IMR-90 (cell line): ENCODE results near the gene CHD2. TPM values are rescaled to one million over a fixed set of nuclear protein-coding genes. Genes with fewer than 3 reads are reported as not detected.

Experiments
- ATAC-seq: fragments of 200-7000 bp; cut with Tn5 transposase; 2 replicates; pipeline ENCODE4 v1.9.1; 2020; ENCODE audit warnings: low read depth, mild to moderate bottlenecking, moderate library complexity
- BruUV-seq: library from RNA; stranded (reverse); fragments of 400-500 nt; replicated peaks from 2 replicates; lab custom pipeline; 2021; lab: Mats Ljungman, UMichigan
- CTCF ChIA-PET: fragments of 300-600 bp; formaldehyde crosslinking; extraction: SDS; loops from one replicate; lab custom pipeline; 2021; ENCODE audit warnings: antibody characterized with exemption; lab: Yijun Ruan, JAX
- POLR2A ChIA-PET: fragments of 300-600 bp; sonication (Branson Sonifier 250); formaldehyde crosslinking; loops from one replicate; lab custom pipeline; 2022; ENCODE audit warnings: antibody characterized with exemption; ENCODE audit not compliant: unreplicated experiment; lab: Charles Lee
- DNase-seq: peaks from one replicate; pipeline ENCODE4 v3.0.0; 2013
- H2AFZ ChIP-seq: replicated peaks from 2 replicates; pipeline ENCODE3; 2013; ENCODE audit warnings: low read length, mild to moderate bottlenecking; ENCODE audit not compliant: poor library complexity
- H2AK5ac ChIP-seq: 2 replicates; pipeline ENCODE4 v1.6.1; 2013; ENCODE audit warnings: low read depth, low read length, inconsistent platforms
- H2AK9ac ChIP-seq: replicated peaks from 2 replicates; pipeline ENCODE3; 2013; ENCODE audit warnings: mild to moderate bottlenecking, low read depth, low read length, moderate library complexity; ENCODE audit not compliant: poor library complexity
- H2BK120ac ChIP-seq: 2 replicates; pipeline ENCODE4 v1.6.1; 2013; ENCODE audit warnings: low read depth, low read length, inconsistent platforms
- H2BK15ac ChIP-seq: 3 replicates; pipeline ENCODE4 v1.6.1; 2013; ENCODE audit warnings: low read depth, low read length, inconsistent platforms
- H2BK20ac ChIP-seq: 2 replicates; pipeline ENCODE4 v1.6.1; 2013; ENCODE audit warnings: low read depth, mild to moderate bottlenecking, inconsistent platforms, low read length, moderate library complexity
- H2BK5ac ChIP-seq: 2 replicates; pipeline ENCODE4 v1.6.1; 2013; ENCODE audit warnings: mild to moderate bottlenecking, low read depth, low read length, inconsistent platforms; ENCODE audit not compliant: poor library complexity, severe bottlenecking
- H3K14ac ChIP-seq: replicated peaks from 2 replicates; pipeline ENCODE4 v1.6.1; 2013; ENCODE audit warnings: low read depth, low read length, inconsistent platforms
- H3K18ac ChIP-seq: 2 replicates; pipeline ENCODE4 v1.6.1; 2013; ENCODE audit warnings: low read depth, low read length, control low read depth
- H3K23ac ChIP-seq: 2 replicates; pipeline ENCODE4 v1.6.1; 2013; ENCODE audit warnings: low read depth, low read length, inconsistent platforms
- H3K27ac ChIP-seq: 2 replicates; pipeline ENCODE4 v1.5.1; 2013; ENCODE audit warnings: mild to moderate bottlenecking, control low read depth, low read length; ENCODE audit not compliant: insufficient read depth
- H3K27me3 ChIP-seq: 2 replicates; pipeline ENCODE4 v1.6.1; 2013; ENCODE audit warnings: low read length; ENCODE audit not compliant: control insufficient read depth, insufficient read depth
- H3K36me3 ChIP-seq: 2 replicates; pipeline ENCODE4 v1.6.1; 2013; ENCODE audit warnings: low read length, mixed read lengths; ENCODE audit not compliant: control insufficient read depth, insufficient read depth
- H3K4ac ChIP-seq: 2 replicates; pipeline ENCODE4 v1.6.1; 2013; ENCODE audit warnings: low read depth, low read length, inconsistent platforms
- H3K4me1 ChIP-seq: 2 replicates; pipeline ENCODE4 v1.6.1; 2013; ENCODE audit warnings: low read length, mixed read lengths; ENCODE audit not compliant: control insufficient read depth, insufficient read depth
- H3K4me2 ChIP-seq: 2 replicates; pipeline ENCODE4 v1.6.1; 2013; ENCODE audit warnings: low read depth, mild to moderate bottlenecking, control low read depth, low read length, moderate library complexity
- H3K4me3 ChIP-seq: 2 replicates; pipeline ENCODE4 v1.5.1; 2013; ENCODE audit warnings: low read depth, mild to moderate bottlenecking, control low read depth, low read length, moderate library complexity; ENCODE audit not compliant: insufficient read depth
- H3K56ac ChIP-seq: 2 replicates; pipeline ENCODE4 v1.6.1; 2013; ENCODE audit warnings: low read length, inconsistent platforms; ENCODE audit not compliant: insufficient read depth; ENCODE audit errors: extremely low read depth
- H3K79me1 ChIP-seq, 2 experiments: 2 replicates each; pipeline ENCODE4 v1.6.1; 2013; ENCODE audit warnings: low read length in 2 of 2, inconsistent platforms in 1 of 2, low read depth in 1 of 2
- H3K9ac ChIP-seq: 2 replicates; pipeline ENCODE4 v1.6.1; 2013; ENCODE audit warnings: low read depth, low read length, control low read depth
- H3K9me1 ChIP-seq: 2 replicates; pipeline ENCODE4 v1.6.1; 2013; ENCODE audit warnings: low read length, inconsistent platforms; ENCODE audit not compliant: insufficient read depth
- H3K9me3 ChIP-seq: 2 replicates; pipeline ENCODE4 v1.6.1; 2013; ENCODE audit warnings: low read length; ENCODE audit not compliant: control insufficient read depth, insufficient read depth
- H4K20me1 ChIP-seq: 2 replicates; pipeline ENCODE4 v1.6.1; 2013; ENCODE audit warnings: low read length, inconsistent platforms; ENCODE audit not compliant: insufficient read depth
- H4K5ac ChIP-seq: 2 replicates; pipeline ENCODE4 v1.6.1; 2013; ENCODE audit warnings: mild to moderate bottlenecking, low read depth, low read length, control low read depth
- H4K8ac ChIP-seq, 2 experiments: 2 replicates each; pipeline ENCODE4 v1.6.1; 2013; ENCODE audit warnings: low read depth in 2 of 2, low read length in 2 of 2, control low read depth in 1 of 2, inconsistent platforms in 1 of 2
- H4K91ac ChIP-seq: 2 replicates; pipeline ENCODE4 v1.6.1; 2013; ENCODE audit warnings: low read depth, low read length, inconsistent platforms; ENCODE audit not compliant: insufficient read depth
- BHLHE40 ChIP-seq: fragments of 150-350 bp; IDR thresholded peaks from 2 replicates; pipeline ENCODE4 v1.6.1; 2016; ENCODE audit warnings: mild to moderate bottlenecking, low read depth, low read length
- CEBPB ChIP-seq: IDR thresholded peaks from 2 replicates; pipeline ENCODE4 v1.6.1; 2012; ENCODE audit warnings: low read depth, low read length, improper control_type of control experiment
- CHD1 ChIP-seq: IDR thresholded peaks from 2 replicates; pipeline ENCODE4 v1.6.1; 2012; ENCODE audit warnings: low read depth, low read length, improper control_type of control experiment
- CTCF ChIP-seq: conservative IDR thresholded peaks from 2 replicates; pipeline ENCODE4 v1.5.1; 2012; ENCODE audit warnings: mild to moderate bottlenecking, low read depth, low read length, improper control_type of control experiment
- ELK1 ChIP-seq: fragments of 150-350 bp; IDR thresholded peaks from 2 replicates; pipeline ENCODE4 v1.6.1; 2016; ENCODE audit warnings: low read depth, mild to moderate bottlenecking, low read length, moderate library complexity, borderline replicate concordance
- MAFK ChIP-seq: IDR thresholded peaks from 2 replicates; pipeline ENCODE4 v1.6.1; 2012; ENCODE audit warnings: low read depth, low read length, improper control_type of control experiment
- MAZ ChIP-seq: IDR thresholded peaks from 2 replicates; pipeline ENCODE4 v1.6.1; 2012; ENCODE audit warnings: low read depth, mild to moderate bottlenecking, low read length, improper control_type of control experiment, moderate library complexity, borderline replicate concordance
- MXI1 ChIP-seq: IDR thresholded peaks from 2 replicates; pipeline ENCODE4 v1.6.1; 2012; ENCODE audit warnings: low read depth, mild to moderate bottlenecking, low read length, moderate library complexity, borderline replicate concordance
- POLR2A ChIP-seq: IDR thresholded peaks from 2 replicates; pipeline ENCODE4 v1.6.1; 2012; ENCODE audit warnings: mild to moderate bottlenecking, low read depth, low read length
- RCOR1 ChIP-seq: IDR thresholded peaks from 2 replicates; pipeline ENCODE4 v1.6.1; 2012; ENCODE audit warnings: mild to moderate bottlenecking, low read length, improper control_type of control experiment; ENCODE audit not compliant: insufficient replicate concordance
- RFX5 ChIP-seq: IDR thresholded peaks from 2 replicates; pipeline ENCODE4 v1.8.0; 2012; ENCODE audit warnings: low read depth, mild to moderate bottlenecking, low read length, moderate library complexity
- SMC3 ChIP-seq: fragments of 150-350 bp; IDR thresholded peaks from 2 replicates; pipeline ENCODE4 v1.6.1; 2016; ENCODE audit warnings: low read depth, mild to moderate bottlenecking, antibody characterized with exemption, low read length, moderate library complexity
- USF2 ChIP-seq: fragments of 150-350 bp; IDR thresholded peaks from 2 replicates; pipeline ENCODE4 v1.6.1; 2017; ENCODE audit warnings: mild to moderate bottlenecking, antibody characterized with exemption, low read length, low read depth
- WGBS, 2 experiments: methylation state at CpG; one replicate each; pipeline versions ENCODE4 v1.1.5 to v1.1.7; 2013; ENCODE audit warnings: missing lambda C conversion rate in 2 of 2; ENCODE audit not compliant: insufficient read length in 1 of 2; ENCODE audit errors: extremely low coverage in 2 of 2; 5-methylcytosine and 5-hydroxymethylcytosine counted together
- dilution Hi-C: fragments of 300-500 bp; cut with HindIII; formaldehyde crosslinking; loops from one replicate; pipeline ENCODE4 v1.14.3; 2018; ENCODE audit warnings: low sequenced_read_pairs; ENCODE audit not compliant: unreplicated experiment
- in situ Hi-C: fragments of 300-500 bp; cut with MboI; formaldehyde crosslinking; loops from 3 replicates; pipeline ENCODE4 v1.14.3; 2019; ENCODE audit warnings: low sequenced_read_pairs, inconsistent platforms, mixed read lengths
- intact Hi-C: fragments of 100-400 bp; cut with micrococcal nuclease; formaldehyde crosslinking; loops from 2 replicates; pipeline ENCODE4 v1.10.0; 2022
- polyA plus RNA-seq, 3 experiments: library from polyadenylated mRNA; depleted of rRNA; stranded (reverse); fragments of >200 nt; gene quantifications; 2 replicates each; pipeline ENCODE4 v1.2.3, GENCODE V29; 2012; ENCODE audit warnings: low replicate concordance in 1 of 3
- total RNA-seq: library from RNA; depleted of rRNA; stranded (reverse); fragments of >200 nt; gene quantifications from 2 replicates; pipeline ENCODE4 v1.2.3, GENCODE V29; 2012

CHD2 gene
- total and polyA plus RNA-seq, 2 of the 4 experiments (the other 2 are of a cell fraction), result 44.9 to 64.7 TPM

GRCh38 chr15:93034512-93034911 is 134.4 kb downstream of the CHD2 start:
- no peak overlapping the region for H3K14ac ChIP-seq
- H3K18ac ChIP-seq, result no peak overlapping the region
- ChIA-PET POLR2A (no interaction called here), CTCF (interaction anchor here (0.6 kb wide), 1 partner anchor 1086 kb away, joined by 6 read pairs; no protein-coding TSS in a partner anchor)
- no peak overlapping the region for H2AFZ ChIP-seq
- no TSS peak for BruUV-seq
- no peak overlapping the region for H3K23ac ChIP-seq
- no peaks in the 10 kb centered on the region for H3K9me1 ChIP-seq
- no peak overlapping the region for H2AK9ac ChIP-seq
- no peak overlapping the region for H2BK5ac ChIP-seq
- no peaks in the 10 kb centered on the region for H3K79me1 ChIP-seq
- H3K4ac ChIP-seq, result no peak overlapping the region
- 17% methylated on average over 1 of the region's 7 CpGs; no CpG with 5 or more reads in 1 of the 2 experiments for WGBS, 2 experiments
- H4K91ac ChIP-seq, result no peak overlapping the region
- no peak overlapping the region for H2AK5ac ChIP-seq
- ATAC-seq (no peak), DNase-seq (no peak)
- H3K9me3 ChIP-seq, result no peaks in the 10 kb centered on the region
- H3K9ac ChIP-seq, result no peak overlapping the region
- H3K56ac ChIP-seq, result no peak overlapping the region
- H2BK15ac ChIP-seq, result no peak overlapping the region
- intact Hi-C loops, result loop anchor here (10.0 kb wide), 1 partner anchor 960 kb away; no protein-coding TSS in a partner anchor
- peaks cover 2% of the 10 kb centered on the region; the same call in 1 of the 2 replicates for H3K27me3 ChIP-seq
- H2BK120ac ChIP-seq, result no peak overlapping the region
- no peak overlapping the region for H4K8ac ChIP-seq
- no peaks in the 10 kb centered on the region for H3K36me3 ChIP-seq
- no peak overlapping the region for H3K4me2 ChIP-seq
- H3K4me1 ChIP-seq, result peaks cover 5% of the 10 kb centered on the region; the same call in 1 of the 2 replicates
- no peak overlapping the region for H3K27ac ChIP-seq
- no peak overlapping the region for H2BK20ac ChIP-seq
- no peak overlapping the region for H4K5ac ChIP-seq
- TF ChIP-seq CTCF (no peak), ELK1 (no peak), MXI1 (no peak), RCOR1 (no peak), USF2 (no peak), MAFK (no peak), CEBPB (no peak), SMC3 (no peak), RFX5 (no peak), MAZ (no peak), CHD1 (no peak), BHLHE40 (no peak), POLR2A (no peak)
- dilution Hi-C loops, result no loop called here
- H4K20me1 ChIP-seq, result 0 out of 2 replicates have a peak, but pooled peaks cover 2% of the 10 kb centered on the region
- no peak overlapping the region for H3K4me3 ChIP-seq
- in situ Hi-C loops, result loop anchor here (5.0 to 10.0 kb wide), 3 partner anchors 960 to 1290 kb away; no protein-coding TSS in a partner anchor
